Measurements from ENCODE around the gene CDT1. TPM values are rescaled to one million over a fixed set of nuclear protein-coding genes. Genes with fewer than 3 reads are reported as not detected.

CDT1 gene
- total RNA-seq, 1 experiment from 2014 or later, result 17.4 TPM

DNA sequence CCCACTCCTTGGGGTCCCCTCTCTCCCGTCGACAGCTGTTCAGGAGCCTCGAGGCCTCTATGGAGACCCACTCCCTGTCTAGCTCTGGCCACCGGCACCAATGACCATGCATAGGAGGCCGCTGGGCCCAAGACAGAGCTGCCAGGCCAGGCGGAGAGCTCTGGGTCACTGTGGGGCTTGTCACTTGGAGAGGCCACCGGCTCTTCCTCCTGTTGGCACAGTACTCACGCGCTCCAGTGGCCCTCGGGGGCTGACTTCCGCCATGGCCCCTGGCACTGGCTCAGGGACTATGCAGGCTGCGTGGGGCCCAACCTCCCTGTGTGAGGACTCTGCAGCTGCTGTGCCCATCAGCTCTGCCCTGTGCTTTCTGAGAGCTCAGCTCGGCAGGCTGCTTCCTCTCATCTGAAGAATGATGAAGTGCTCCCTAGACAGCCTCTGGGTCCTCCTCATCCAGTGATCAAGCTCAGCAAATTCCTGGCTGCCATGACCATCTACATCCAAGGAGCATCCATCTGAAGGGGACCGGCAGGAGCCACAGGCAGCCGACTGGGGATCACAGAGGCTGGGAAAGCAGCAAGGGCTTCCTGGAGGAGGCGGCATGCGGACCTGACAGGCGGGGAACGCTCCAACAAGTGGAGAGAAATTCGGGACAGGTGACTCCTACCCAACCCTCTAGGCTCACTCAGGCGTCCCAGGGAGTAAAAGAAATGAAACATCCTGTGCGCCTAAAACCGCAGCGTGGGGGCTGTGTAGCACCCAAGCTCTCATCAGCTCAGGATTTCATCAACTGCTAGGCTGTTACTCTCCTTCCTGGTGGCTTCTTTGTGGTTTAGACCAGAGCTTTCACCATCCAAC, 36.4 kb downstream of the CDT1 start:
- DNase-seq (ENCODE audit: low read depth, low spot score), result no peak
- in situ Hi-C loops (cut with HindIII; ENCODE audit: low pct_unique_long_range_greater_than_20kb, low sequenced_read_pairs), result no loop called here

- no peak for DNase-seq (ENCODE audit: low read depth, low spot score)
- in situ Hi-C loops (cut with HindIII; ENCODE audit: low pct_unique_long_range_greater_than_20kb, low sequenced_read_pairs), result no loop called here
Measured at GRCh38 chr16:88840600-88841215, 37.1 kb downstream of the CDT1 start.

GRCh38 chr16:88841521-88842307, 38.1 kb downstream of the CDT1 start:
- in situ Hi-C loops (cut with HindIII; ENCODE audit: low pct_unique_long_range_greater_than_20kb, low sequenced_read_pairs), result no loop called here
- no peak for DNase-seq (ENCODE audit: low read depth, low spot score)

DNA sequence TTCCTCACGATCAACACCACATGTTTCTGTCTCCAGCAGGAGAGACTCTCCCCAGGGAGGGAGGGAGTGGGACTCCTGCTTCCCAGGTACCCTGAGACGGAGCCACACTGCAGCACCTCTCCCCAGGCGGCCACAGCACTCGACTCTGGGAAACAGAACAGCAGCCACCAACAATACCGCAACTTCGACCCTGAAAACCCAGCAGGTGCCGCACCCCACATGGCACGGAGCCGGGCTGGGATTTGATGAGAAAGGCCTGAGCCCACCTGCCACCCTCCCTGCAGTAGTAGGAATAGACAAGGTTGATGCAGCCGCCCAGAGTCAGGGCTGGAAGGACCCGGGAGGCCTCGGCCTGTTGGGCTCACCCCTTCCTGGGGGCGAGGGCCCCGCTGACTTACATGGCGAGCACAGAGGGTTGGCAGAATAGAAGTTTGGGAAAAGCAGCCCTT, 38.7 kb downstream of the CDT1 start:
- no peak for DNase-seq (ENCODE audit: low read depth, low spot score)
- in situ Hi-C loops (cut with HindIII; ENCODE audit: low pct_unique_long_range_greater_than_20kb, low sequenced_read_pairs), result no loop called here

- in situ Hi-C loops (cut with HindIII; ENCODE audit: low pct_unique_long_range_greater_than_20kb, low sequenced_read_pairs), result no loop called here
- no peak for DNase-seq (ENCODE audit: low read depth, low spot score)
Measured at GRCh38 chr16:88842806-88843205, 39.2 kb downstream of the CDT1 start.

DNA sequence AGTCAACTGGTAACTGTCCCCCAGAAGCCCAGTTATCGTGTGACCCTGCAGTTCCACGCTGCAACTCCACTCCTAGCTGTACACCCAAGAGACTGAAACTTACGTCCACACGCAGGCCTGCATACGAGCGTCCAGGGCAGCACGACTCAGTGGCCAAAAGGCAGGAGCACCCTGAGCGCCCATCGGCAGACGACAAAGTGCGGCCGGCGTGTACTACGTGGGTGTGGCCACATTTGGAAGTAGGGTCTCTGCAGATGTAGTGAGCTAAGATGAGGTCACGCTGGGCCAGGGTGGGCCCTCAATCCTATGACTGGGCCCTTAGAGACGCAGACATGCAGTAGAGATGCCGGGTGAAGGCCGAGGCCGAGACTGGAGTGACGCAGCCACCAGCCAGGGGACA, 39.7 kb downstream of the CDT1 start:
- no peak for DNase-seq (ENCODE audit: low read depth, low spot score)
- in situ Hi-C loops (cut with HindIII; ENCODE audit: low pct_unique_long_range_greater_than_20kb, low sequenced_read_pairs), result no loop called here

- in situ Hi-C loops (cut with HindIII; ENCODE audit: low pct_unique_long_range_greater_than_20kb, low sequenced_read_pairs), result no loop called here
- no peak for DNase-seq (ENCODE audit: low read depth, low spot score)
Measured at GRCh38 chr16:88844419-88845036, 40.9 kb downstream of the CDT1 start.

- DNase-seq (ENCODE audit: low read depth, low spot score), result no peak
- in situ Hi-C loops (cut with HindIII; ENCODE audit: low pct_unique_long_range_greater_than_20kb, low sequenced_read_pairs), result no loop called here
Measured at GRCh38 chr16:88846088-88846487, 42.5 kb downstream of the CDT1 start.

DNA sequence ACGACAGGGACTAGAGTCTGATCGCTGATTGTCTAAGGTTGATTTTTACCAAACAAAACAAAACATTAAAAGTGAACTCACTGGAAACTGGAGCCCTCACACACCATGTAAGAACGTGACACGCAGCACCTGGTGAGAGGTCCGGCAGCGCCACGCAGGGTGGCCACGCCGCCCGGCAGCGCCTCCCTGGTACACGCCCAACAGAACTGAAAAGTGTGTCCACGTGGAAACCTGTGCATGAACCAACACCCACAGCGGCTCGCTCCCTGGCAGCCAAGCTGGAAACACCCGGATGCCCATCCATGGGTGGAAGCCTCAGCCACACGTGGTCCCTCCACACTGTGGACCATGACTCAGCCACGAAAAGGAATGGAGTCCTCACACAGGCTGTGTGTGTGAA, 44.1 kb downstream of the CDT1 start:
- DNase-seq (ENCODE audit: low read depth, low spot score), result no peak
- in situ Hi-C loops (cut with HindIII; ENCODE audit: low pct_unique_long_range_greater_than_20kb, low sequenced_read_pairs), result no loop called here

DNA sequence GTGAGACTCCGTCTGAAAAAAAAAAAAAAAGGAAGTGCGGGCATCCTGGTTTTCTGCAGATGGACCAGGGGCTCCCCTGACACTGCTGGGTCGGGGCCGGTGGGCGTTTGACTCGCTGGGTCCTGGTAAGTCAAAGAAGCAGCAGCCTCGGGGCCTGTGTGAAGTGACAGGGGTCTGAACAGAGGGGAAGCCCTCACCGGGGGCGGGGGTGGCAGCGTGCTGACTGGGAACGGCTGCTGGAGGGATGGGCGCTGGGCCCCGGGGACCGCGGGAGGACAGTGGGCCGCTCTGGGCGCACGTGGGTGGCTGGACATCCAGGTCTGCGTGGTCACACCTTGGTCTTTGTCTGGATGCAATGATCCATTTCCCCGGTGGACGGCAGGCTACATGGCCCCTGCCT, 45.0 kb downstream of the CDT1 start:
- in situ Hi-C loops (cut with HindIII; ENCODE audit: low pct_unique_long_range_greater_than_20kb, low sequenced_read_pairs), result no loop called here

GRCh38 chr16:88850531-88851199, 47.1 kb downstream of the CDT1 start:
- in situ Hi-C loops (cut with HindIII; ENCODE audit: low pct_unique_long_range_greater_than_20kb, low sequenced_read_pairs), result no loop called here
- no peak for DNase-seq (ENCODE audit: low read depth, low spot score)

More for the DNA sequence above, 45.0 kb downstream of the CDT1 start:
- no peak for DNase-seq (ENCODE audit: low read depth, low spot score)

GRCh38 chr16:88851616-88852015, 48.0 kb downstream of the CDT1 start:
- DNase-seq (ENCODE audit: low read depth, low spot score), result no peak
- in situ Hi-C loops (cut with HindIII; ENCODE audit: low pct_unique_long_range_greater_than_20kb, low sequenced_read_pairs), result no loop called here

- in situ Hi-C loops (cut with HindIII; ENCODE audit: low pct_unique_long_range_greater_than_20kb, low sequenced_read_pairs), result no loop called here
- no peak for DNase-seq (ENCODE audit: low read depth, low spot score)
Measured at GRCh38 chr16:88853325-88853941, 49.8 kb downstream of the CDT1 start.

DNA sequence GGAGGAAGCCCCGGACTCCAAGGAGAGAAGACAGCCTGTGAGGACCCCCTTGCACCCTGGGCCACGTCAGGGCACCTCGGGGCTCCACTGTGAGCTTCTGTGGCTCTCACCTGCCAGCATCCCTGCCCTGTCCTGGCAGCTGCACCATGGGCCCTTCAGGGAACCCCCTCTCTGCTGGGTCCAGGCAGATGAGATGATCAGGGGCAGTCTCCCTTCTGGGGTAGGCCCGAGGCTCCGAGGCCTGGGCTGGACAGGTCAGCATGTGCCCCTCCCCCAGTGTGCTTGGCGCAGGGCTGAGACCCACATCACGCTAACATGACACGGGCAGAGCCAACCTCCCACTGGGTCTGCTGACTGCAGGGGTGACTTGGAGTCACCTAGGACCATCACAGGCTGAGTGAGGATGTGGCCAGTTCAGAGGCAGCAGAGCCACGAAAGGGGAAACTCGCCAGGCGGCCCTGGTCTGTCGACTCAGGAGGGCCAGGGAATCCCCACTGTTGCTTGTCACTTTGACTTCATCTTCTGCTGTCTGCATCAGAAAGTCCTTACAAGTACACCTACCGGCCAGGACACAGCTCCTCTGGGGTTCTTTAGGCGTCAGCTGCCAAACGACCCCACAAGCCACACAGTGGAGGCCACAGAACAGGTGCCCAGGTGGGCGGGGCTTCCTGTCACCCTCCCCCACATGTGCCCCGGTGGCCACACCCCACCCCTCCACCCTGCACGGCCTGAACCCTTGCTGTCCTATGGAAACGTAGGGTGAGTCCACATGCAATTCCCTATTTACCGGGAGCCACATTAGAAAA, 50.9 kb downstream of the CDT1 start:
- no peak for DNase-seq (ENCODE audit: low read depth, low spot score)
- in situ Hi-C loops (cut with HindIII; ENCODE audit: low pct_unique_long_range_greater_than_20kb, low sequenced_read_pairs), result no loop called here

DNA sequence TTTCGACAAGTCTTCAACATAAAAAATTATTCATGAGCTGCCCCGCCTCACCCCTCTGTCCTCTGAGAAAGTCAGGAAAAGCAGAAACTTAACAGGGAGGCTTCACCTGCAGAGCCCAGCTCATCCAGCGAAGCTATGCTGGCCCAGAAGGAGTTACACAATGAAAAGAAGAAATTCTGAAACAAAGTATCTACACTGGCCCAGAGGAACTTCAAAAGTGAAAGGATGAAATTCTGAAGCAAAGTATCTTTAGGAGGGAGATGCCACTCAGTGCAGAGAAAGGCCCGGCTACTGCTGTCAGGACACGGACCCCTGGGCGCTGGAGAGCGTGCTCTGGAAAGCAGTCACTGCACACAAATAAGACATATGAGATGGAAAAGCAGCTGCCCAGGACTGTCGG, 51.6 kb downstream of the CDT1 start:
- no peak for DNase-seq (ENCODE audit: low read depth, low spot score)
- in situ Hi-C loops (cut with HindIII; ENCODE audit: low pct_unique_long_range_greater_than_20kb, low sequenced_read_pairs), result no loop called here

DNA sequence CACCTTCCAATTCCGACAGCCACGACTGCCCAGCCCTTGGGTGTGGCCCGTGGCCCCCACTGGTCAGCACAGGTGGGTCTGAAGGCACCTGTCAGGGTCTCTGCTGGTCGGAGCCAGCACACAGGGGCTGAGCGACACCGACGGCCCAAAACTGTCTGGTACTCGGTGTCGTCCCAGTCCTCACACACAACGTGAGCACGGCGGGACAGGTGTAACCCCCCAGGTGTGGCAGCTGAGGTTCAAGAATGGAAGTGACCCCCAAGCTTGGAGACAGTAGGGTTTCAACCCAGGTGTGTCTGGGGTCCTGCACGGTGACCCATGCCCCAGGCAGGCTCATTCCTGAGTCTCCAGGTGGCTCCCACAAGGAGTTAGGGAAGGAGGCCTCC, 52.1 kb downstream of the CDT1 start:
- DNase-seq (ENCODE audit: low read depth, low spot score), result no peak
- in situ Hi-C loops (cut with HindIII; ENCODE audit: low pct_unique_long_range_greater_than_20kb, low sequenced_read_pairs), result no loop called here
